ENCODE results near the gene RHBDL2.
"Not testable (repeated sequence)": the region's sequence is repeated elsewhere in the genome, so short reads cannot be mapped to it uniquely, and the experiment has no call there.

DNA sequence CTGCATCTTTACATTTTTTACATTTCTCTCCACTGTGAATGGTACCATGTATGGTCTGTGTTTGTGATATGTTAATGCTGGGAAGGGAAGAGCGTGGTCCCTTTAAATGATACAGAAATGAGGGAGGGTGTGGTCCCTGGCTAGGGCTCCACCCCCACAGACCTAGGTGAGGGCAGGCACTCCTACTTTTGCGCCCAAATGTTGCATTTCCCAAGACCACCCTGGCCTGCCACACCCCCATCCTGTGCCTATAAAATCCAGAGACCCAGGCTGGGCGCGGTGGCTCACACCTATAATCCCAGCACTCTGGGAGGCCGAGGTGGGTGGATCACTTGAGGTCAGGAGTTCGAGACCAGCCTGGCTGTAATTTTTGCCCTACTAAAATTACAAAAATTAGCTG, 31.5 kb upstream of the RHBDL2 start:
- TF ChIP-seq, protein P1, sequence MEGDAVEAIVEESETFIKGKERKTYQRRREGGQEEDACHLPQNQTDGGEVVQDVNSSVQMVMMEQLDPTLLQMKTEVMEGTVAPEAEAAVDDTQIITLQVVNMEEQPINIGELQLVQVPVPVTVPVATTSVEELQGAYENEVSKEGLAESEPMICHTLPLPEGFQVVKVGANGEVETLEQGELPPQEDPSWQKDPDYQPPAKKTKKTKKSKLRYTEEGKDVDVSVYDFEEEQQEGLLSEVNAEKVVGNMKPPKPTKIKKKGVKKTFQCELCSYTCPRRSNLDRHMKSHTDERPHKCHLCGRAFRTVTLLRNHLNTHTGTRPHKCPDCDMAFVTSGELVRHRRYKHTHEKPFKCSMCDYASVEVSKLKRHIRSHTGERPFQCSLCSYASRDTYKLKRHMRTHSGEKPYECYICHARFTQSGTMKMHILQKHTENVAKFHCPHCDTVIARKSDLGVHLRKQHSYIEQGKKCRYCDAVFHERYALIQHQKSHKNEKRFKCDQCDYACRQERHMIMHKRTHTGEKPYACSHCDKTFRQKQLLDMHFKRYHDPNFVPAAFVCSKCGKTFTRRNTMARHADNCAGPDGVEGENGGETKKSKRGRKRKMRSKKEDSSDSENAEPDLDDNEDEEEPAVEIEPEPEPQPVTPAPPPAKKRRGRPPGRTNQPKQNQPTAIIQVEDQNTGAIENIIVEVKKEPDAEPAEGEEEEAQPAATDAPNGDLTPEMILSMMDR (conservative IDR thresholded peaks at IDR 0.05) = not testable (repeated sequence)
- TF ChIP-seq ZFX (IDR thresholded peaks at IDR 0.05) = not testable (repeated sequence)
